Medulla oblongata (tissue), 1 donor: Measurements from ENCODE around the gene RIPOR2.
"Not testable (repeated sequence)": the region's sequence is repeated elsewhere in the genome, so short reads cannot be mapped to it uniquely, and the experiment has no call there.

Experiments
- DNase-seq: peaks from one replicate; pipeline ENCODE4 v3.0.0-alpha.2; 2015; ENCODE audit errors: extremely low spot score

Gene RIPOR2

GRCh38 chr6:24951811-24952299 is 16.1 kb upstream of the RIPOR2 start:
- DNase-seq = no peak

GRCh38 chr6:24950218-24950941 is 14.6 kb upstream of the RIPOR2 start:
- no peak for DNase-seq

GRCh38 chr6:24949020-24949569 is 13.3 kb upstream of the RIPOR2 start:
- no peak for DNase-seq

- not testable (repeated sequence) for DNase-seq
These were observed 12.5 kb upstream of the RIPOR2 start for GRCh38 chr6:24948261-24948660.

- no peak for DNase-seq
These were observed 11.9 kb upstream of the RIPOR2 start for GRCh38 chr6:24947636-24948035.

GRCh38 chr6:24945054-24945453 is 9.3 kb upstream of the RIPOR2 start:
- DNase-seq = no peak

GRCh38 chr6:24943774-24944173 is 8.0 kb upstream of the RIPOR2 start:
- DNase-seq = no peak

- DNase-seq = no peak
These were observed 4.7 kb upstream of the RIPOR2 start for GRCh38 chr6:24940311-24940917.

- no peak for DNase-seq
These were observed 1.0 kb upstream of the RIPOR2 start for GRCh38 chr6:24936641-24937317.

GRCh38 chr6:24933868-24934401 is 1.8 kb downstream of the RIPOR2 start:
- DNase-seq = no peak

- DNase-seq = no peak
These were observed 2.5 kb downstream of the RIPOR2 start for GRCh38 chr6:24933266-24933665.

GRCh38 chr6:24932832-24933231 is 2.9 kb downstream of the RIPOR2 start:
- no peak for DNase-seq

- no peak for DNase-seq
These were observed 3.8 kb downstream of the RIPOR2 start for GRCh38 chr6:24931718-24932691.

- peak; percentile 56 for DNase-seq
These were observed 4.5 kb downstream of the RIPOR2 start for GRCh38 chr6:24931296-24931695.

- peak; percentile 39 for DNase-seq
These were observed 5.3 kb downstream of the RIPOR2 start for GRCh38 chr6:24930431-24930871.

- peak; percentile 24 for DNase-seq
These were observed 6.5 kb downstream of the RIPOR2 start for GRCh38 chr6:24929242-24929641.

GRCh38 chr6:24927985-24928745 is 7.6 kb downstream of the RIPOR2 start:
- DNase-seq = no peak

- no peak for DNase-seq
These were observed 8.3 kb downstream of the RIPOR2 start for GRCh38 chr6:24927277-24927955.

- DNase-seq = not testable (repeated sequence)
These were observed 9.1 kb downstream of the RIPOR2 start for GRCh38 chr6:24926647-24927046.

- DNase-seq = no peak
These were observed 9.6 kb downstream of the RIPOR2 start for GRCh38 chr6:24926192-24926591.
